ENCODE results near the gene JPT2. TPM values are rescaled to one million over a fixed set of nuclear protein-coding genes. Genes with fewer than 3 reads are reported as not detected.

JPT2 gene
- total RNA-seq, 1 experiment from 2014 or later = 200 TPM

DNA sequence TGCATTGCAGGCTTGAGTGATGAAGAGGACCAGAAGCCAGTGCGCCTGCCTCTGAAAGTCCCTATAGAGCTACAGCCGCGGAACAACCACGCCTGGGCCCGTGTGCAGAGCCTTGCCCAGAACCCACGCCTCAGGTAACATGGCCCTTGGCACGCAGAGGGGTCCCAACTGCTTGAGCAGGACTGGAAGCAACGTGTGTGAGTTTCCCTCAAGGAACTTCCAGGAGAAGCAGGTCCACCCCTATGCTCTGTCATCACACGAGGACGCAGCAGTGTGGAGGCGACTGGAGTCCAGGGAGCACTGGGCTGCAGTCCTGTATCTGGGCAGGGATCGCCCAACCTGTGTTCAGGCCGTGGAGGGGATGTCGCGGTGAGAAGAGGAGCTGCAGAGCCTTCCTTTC, 25.1 kb upstream of the JPT2 start:
- Histone ChIP-seq H3K4me3 (ENCODE audit: low read depth, low read length, poor library complexity, severe bottlenecking) (no peak overlapping the region), H3K27me3 (replicated peaks; ENCODE audit: insufficient read depth, low read depth, low read length, poor library complexity) (no peaks in the 10 kb centered on the region), H3K27ac (ENCODE audit: low read depth, low read length, poor library complexity, severe bottlenecking) (no peak overlapping the region), H3K4me1 (ENCODE audit: insufficient read depth, low read length, poor library complexity, severe bottlenecking) (no peaks in the 10 kb centered on the region), H3K9me3 (ENCODE audit: low read depth, low read length, poor library complexity, severe bottlenecking) (no peaks in the 10 kb centered on the region), H3K36me3 (ENCODE audit: insufficient read depth, low read length, poor library complexity, severe bottlenecking) (peaks cover 36% of the 10 kb centered on the region)
- intact Hi-C loops (cut with micrococcal nuclease; ENCODE audit: unreplicated experiment) = no loop called here
- ChIA-PET POLR2A (ENCODE audit: low non-redundant PET) (interaction anchor here (0.5 kb wide), 1 partner anchor 25 kb away, joined by 9 read pairs; the partner anchor contains the start of gene JPT2), CTCF (no interaction called here)
- BruUV-seq (replicated peaks) = no TSS peak
- no peak for DNase-seq (ENCODE audit: low spot score)
- TF ChIP-seq, protein P1, sequence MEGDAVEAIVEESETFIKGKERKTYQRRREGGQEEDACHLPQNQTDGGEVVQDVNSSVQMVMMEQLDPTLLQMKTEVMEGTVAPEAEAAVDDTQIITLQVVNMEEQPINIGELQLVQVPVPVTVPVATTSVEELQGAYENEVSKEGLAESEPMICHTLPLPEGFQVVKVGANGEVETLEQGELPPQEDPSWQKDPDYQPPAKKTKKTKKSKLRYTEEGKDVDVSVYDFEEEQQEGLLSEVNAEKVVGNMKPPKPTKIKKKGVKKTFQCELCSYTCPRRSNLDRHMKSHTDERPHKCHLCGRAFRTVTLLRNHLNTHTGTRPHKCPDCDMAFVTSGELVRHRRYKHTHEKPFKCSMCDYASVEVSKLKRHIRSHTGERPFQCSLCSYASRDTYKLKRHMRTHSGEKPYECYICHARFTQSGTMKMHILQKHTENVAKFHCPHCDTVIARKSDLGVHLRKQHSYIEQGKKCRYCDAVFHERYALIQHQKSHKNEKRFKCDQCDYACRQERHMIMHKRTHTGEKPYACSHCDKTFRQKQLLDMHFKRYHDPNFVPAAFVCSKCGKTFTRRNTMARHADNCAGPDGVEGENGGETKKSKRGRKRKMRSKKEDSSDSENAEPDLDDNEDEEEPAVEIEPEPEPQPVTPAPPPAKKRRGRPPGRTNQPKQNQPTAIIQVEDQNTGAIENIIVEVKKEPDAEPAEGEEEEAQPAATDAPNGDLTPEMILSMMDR (conservative IDR thresholded peaks at IDR 0.05; ENCODE audit: low read depth, low read length) = no peak
- TF ChIP-seq EZH2 (IDR thresholded peaks at IDR 0.05; ENCODE audit: borderline replicate concordance, low read depth, low read length, poor library complexity, severe bottlenecking) = no peak

DNA sequence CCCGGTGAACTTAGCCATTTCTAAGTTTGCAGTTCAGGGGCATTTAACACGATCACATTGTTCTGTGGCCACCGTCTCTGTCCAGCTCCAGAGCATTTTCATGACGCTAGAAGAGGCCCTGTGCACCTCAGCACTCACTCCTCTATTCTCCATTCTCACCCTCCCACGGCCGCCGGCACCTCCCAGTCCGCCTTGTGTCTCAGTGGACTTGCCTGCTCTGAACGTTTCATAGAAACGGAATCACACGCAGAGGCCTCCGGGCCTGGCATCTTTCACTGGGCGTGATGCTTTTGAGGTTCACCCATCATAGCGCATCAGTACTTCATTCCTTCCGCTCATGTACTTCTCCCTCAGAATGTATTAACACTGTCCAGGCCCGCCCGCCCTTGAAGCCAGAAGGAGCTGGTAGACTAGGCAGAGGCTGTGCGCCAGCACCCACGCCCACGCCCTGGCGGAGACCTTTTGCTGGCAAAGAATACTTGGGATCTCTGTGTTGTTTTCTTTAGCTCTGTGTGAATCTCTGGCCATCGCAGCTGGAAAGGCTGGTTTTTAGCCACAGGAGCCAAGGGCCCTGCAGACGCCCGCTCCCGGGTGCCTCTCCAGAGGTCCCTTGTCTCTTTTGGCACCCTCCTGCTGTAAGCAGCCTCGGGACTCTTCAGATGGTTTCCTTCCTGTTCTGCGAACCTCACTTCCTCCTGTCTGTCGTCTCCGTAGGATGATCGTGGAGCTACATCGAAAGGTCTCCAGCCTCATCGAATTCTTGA, 23.4 kb upstream of the JPT2 start:
- Histone ChIP-seq H3K4me3 (ENCODE audit: low read depth, low read length, poor library complexity, severe bottlenecking) (no peak overlapping the region), H3K9me3 (ENCODE audit: low read depth, low read length, poor library complexity, severe bottlenecking) (no peaks in the 10 kb centered on the region), H3K27ac (ENCODE audit: low read depth, low read length, poor library complexity, severe bottlenecking) (no peak overlapping the region), H3K4me1 (ENCODE audit: insufficient read depth, low read length, poor library complexity, severe bottlenecking) (no peaks in the 10 kb centered on the region), H3K27me3 (replicated peaks; ENCODE audit: insufficient read depth, low read depth, low read length, poor library complexity) (no peaks in the 10 kb centered on the region), H3K36me3 (ENCODE audit: insufficient read depth, low read length, poor library complexity, severe bottlenecking) (peaks cover 38% of the 10 kb centered on the region)
- POLR2A ChIA-PET (ENCODE audit: low non-redundant PET) = no interaction called here
- no TSS peak for BruUV-seq (replicated peaks)
- CTCF ChIA-PET = no interaction called here
- no peak for TF ChIP-seq EZH2 (IDR thresholded peaks at IDR 0.05; ENCODE audit: borderline replicate concordance, low read depth, low read length, poor library complexity, severe bottlenecking)
- TF ChIP-seq, protein P1 (conservative IDR thresholded peaks at IDR 0.05; ENCODE audit: low read depth, low read length) = no peak
- intact Hi-C loops (cut with micrococcal nuclease; ENCODE audit: unreplicated experiment) = no loop called here
- DNase-seq (ENCODE audit: low spot score) = no peak

DNA sequence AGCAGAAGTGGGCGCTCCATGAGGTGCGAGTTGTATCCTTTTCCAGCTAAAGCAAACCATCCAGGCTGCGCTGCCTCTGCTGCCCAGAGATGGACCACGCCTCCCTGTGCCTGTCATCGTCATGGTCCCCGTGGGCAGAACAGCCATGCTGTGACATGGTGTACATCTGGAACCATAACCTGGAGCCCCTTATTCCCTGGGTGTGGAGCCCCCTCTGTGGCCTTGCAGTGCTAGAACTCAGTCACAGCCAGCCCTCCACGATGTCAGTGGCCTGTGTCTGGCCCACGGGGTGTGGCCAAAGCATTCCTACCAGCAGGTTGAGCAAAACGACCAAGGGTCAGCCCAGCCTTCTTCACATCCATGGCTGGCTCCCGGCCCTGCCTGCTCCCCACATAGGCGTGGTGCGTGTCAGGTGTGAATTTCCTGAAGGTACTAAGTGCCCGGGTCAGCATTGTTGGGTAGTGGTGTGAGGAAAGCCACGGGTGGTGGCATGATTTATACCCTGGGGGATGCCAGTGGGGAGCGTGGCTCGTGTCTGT, 22.7 kb upstream of the JPT2 start:
- intact Hi-C loops (cut with micrococcal nuclease; ENCODE audit: unreplicated experiment) = no loop called here
- POLR2A ChIA-PET (ENCODE audit: low non-redundant PET) = no interaction called here

More for the DNA sequence above, 22.7 kb upstream of the JPT2 start:
- H3K36me3 ChIP-seq (ENCODE audit: insufficient read depth, low read length, poor library complexity, severe bottlenecking) = peaks cover 45% of the 10 kb centered on the region
- BruUV-seq (replicated peaks) = no TSS peak
- H3K4me1 ChIP-seq (ENCODE audit: insufficient read depth, low read length, poor library complexity, severe bottlenecking) = no peaks in the 10 kb centered on the region
- TF ChIP-seq, protein P1 (conservative IDR thresholded peaks at IDR 0.05; ENCODE audit: low read depth, low read length) = no peak
- no peak for TF ChIP-seq EZH2 (IDR thresholded peaks at IDR 0.05; ENCODE audit: borderline replicate concordance, low read depth, low read length, poor library complexity, severe bottlenecking)
- no peak for DNase-seq (ENCODE audit: low spot score)
- H3K4me3 ChIP-seq (ENCODE audit: low read depth, low read length, poor library complexity, severe bottlenecking) = no peak overlapping the region
- no peak overlapping the region for H3K27ac ChIP-seq (ENCODE audit: low read depth, low read length, poor library complexity, severe bottlenecking)
- H3K9me3 ChIP-seq (ENCODE audit: low read depth, low read length, poor library complexity, severe bottlenecking) = no peaks in the 10 kb centered on the region
- CTCF ChIA-PET = no interaction called here
- H3K27me3 ChIP-seq (replicated peaks; ENCODE audit: insufficient read depth, low read depth, low read length, poor library complexity) = no peaks in the 10 kb centered on the region

All from A673 (cell line).